Trophoblast cell (in vitro differentiated cells and primary cell): ENCODE results near the gene ICE2.

Source experiments
- DNase-seq, 2 donors: peaks; one replicate each; pipeline ENCODE4 v3.0.0-alpha.2; 2016
- H2AFZ ChIP-seq: 2 replicates; pipeline ENCODE4 v1.6.1; 2013; ENCODE audit warnings: low read length, moderate library complexity, mild to moderate bottlenecking; ENCODE audit not compliant: insufficient read depth, poor library complexity
- H2AK5ac ChIP-seq: 2 replicates; pipeline ENCODE4 v1.6.1; 2013; ENCODE audit warnings: mild to moderate bottlenecking, low read length
- H2BK120ac ChIP-seq: 2 replicates; pipeline ENCODE4 v1.6.1; 2013; ENCODE audit warnings: low read length, mild to moderate bottlenecking, moderate library complexity; ENCODE audit not compliant: insufficient read depth, poor library complexity
- H2BK12ac ChIP-seq: 2 replicates; pipeline ENCODE4 v1.6.1; 2013; ENCODE audit warnings: mild to moderate bottlenecking, low read length, moderate library complexity
- H2BK5ac ChIP-seq: 2 replicates; pipeline ENCODE4 v1.6.1; 2013; ENCODE audit warnings: low read length, low read depth, moderate library complexity, mild to moderate bottlenecking; ENCODE audit not compliant: poor library complexity
- H3K14ac ChIP-seq: 2 replicates; pipeline ENCODE4 v1.6.1; 2013; ENCODE audit warnings: mild to moderate bottlenecking, low read length
- H3K18ac ChIP-seq: 2 replicates; pipeline ENCODE4 v1.6.1; 2013; ENCODE audit warnings: mild to moderate bottlenecking, low read length
- H3K23ac ChIP-seq: 2 replicates; pipeline ENCODE4 v1.6.1; 2013; ENCODE audit warnings: low read length
- H3K27ac ChIP-seq: 2 replicates; pipeline ENCODE4 v1.5.1; 2013; ENCODE audit warnings: low read depth, mild to moderate bottlenecking, inconsistent platforms, low read length, moderate library complexity
- H3K27me3 ChIP-seq: 2 replicates; pipeline ENCODE4 v1.6.1; 2013; ENCODE audit warnings: inconsistent platforms, mild to moderate bottlenecking, low read length, moderate library complexity; ENCODE audit not compliant: insufficient read depth
- H3K36me3 ChIP-seq, 2 experiments: 1 replicate in 1 of 2; 2 replicates in 1 of 2; pipeline ENCODE4 v1.6.1; 2013; ENCODE audit warnings: low read length in 2 of 2, mild to moderate bottlenecking in 2 of 2, moderate library complexity in 1 of 2; ENCODE audit not compliant: insufficient read depth in 2 of 2, control insufficient read depth in 1 of 2
- H3K4ac ChIP-seq: 2 replicates; pipeline ENCODE4 v1.6.1; 2013; ENCODE audit warnings: low read depth, mild to moderate bottlenecking, low read length, moderate library complexity
- H3K4me1 ChIP-seq, 2 experiments: 1 replicate in 1 of 2; 2 replicates in 1 of 2; pipeline ENCODE4 v1.6.1; 2013; ENCODE audit warnings: low read length in 2 of 2, mild to moderate bottlenecking in 2 of 2, moderate library complexity in 1 of 2; ENCODE audit not compliant: insufficient read depth in 2 of 2, control insufficient read depth in 1 of 2
- H3K4me2 ChIP-seq: 2 replicates; pipeline ENCODE4 v1.6.1; 2013; ENCODE audit warnings: inconsistent platforms, mild to moderate bottlenecking, low read length, moderate library complexity
- H3K4me3 ChIP-seq: 2 replicates; pipeline ENCODE4 v1.5.1; 2013; ENCODE audit warnings: mild to moderate bottlenecking, low read depth, low read length, inconsistent platforms
- H3K79me1 ChIP-seq: one replicate; pipeline ENCODE4 v1.6.1; 2013; ENCODE audit warnings: low read length
- H3K79me2 ChIP-seq: 2 replicates; pipeline ENCODE4 v1.6.1; 2013; ENCODE audit warnings: low read length, mild to moderate bottlenecking; ENCODE audit not compliant: control insufficient read depth, insufficient read depth, poor library complexity
- H3K9ac ChIP-seq: 2 replicates; pipeline ENCODE4 v1.6.1; 2013; ENCODE audit warnings: mild to moderate bottlenecking, low read length
- H3K9me3 ChIP-seq: 2 replicates; pipeline ENCODE4 v1.6.1; 2013; ENCODE audit warnings: low read depth, mild to moderate bottlenecking, control low read depth, inconsistent platforms, low read length; ENCODE audit not compliant: insufficient read depth
- H4K12ac ChIP-seq: 2 replicates; pipeline ENCODE4 v1.6.1; 2013; ENCODE audit warnings: low read depth, mild to moderate bottlenecking, low read length, moderate library complexity
- H4K8ac ChIP-seq: 2 replicates; pipeline ENCODE4 v1.6.1; 2013; ENCODE audit warnings: low read depth, mild to moderate bottlenecking, low read length, moderate library complexity
- H4K91ac ChIP-seq: one replicate; pipeline ENCODE4 v1.6.1; 2013; ENCODE audit warnings: low read depth, mild to moderate bottlenecking, low read length, moderate library complexity
- WGBS: extraction: QIAGEN DNeasy Blood & Tissue Kit; methylation state at CpG from one replicate; pipeline ENCODE4 v1.1.7; 2013; ENCODE audit warnings: missing lambda C conversion rate; ENCODE audit not compliant: insufficient read length, insufficient coverage; ENCODE audit errors: extremely low coverage; 5-methylcytosine and 5-hydroxymethylcytosine counted together

ICE2 gene

DNA sequence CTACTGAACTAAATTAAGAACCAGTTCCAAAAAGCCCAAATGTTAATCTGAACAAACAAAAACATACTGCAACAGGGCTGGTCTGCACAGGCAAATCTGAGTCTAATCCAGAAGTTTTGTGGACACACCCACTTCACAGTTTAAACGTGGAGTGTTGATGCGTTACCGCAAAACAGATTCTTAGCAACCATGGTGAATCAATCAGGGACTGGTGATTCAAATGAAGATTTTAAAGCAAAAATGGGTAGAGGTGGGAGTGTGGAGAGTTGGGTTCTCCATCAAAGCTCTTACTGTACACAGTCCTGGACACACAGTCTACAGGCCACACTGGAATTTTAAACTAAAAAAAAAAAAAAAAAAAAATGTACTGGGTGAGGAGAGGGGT lies 86.3 kb downstream of the ICE2 start:
- peak overlapping the region; percentile 71 for H3K4me2 ChIP-seq
- no CpG with 5 or more reads among the region's 3 CpGs for WGBS

DNA sequence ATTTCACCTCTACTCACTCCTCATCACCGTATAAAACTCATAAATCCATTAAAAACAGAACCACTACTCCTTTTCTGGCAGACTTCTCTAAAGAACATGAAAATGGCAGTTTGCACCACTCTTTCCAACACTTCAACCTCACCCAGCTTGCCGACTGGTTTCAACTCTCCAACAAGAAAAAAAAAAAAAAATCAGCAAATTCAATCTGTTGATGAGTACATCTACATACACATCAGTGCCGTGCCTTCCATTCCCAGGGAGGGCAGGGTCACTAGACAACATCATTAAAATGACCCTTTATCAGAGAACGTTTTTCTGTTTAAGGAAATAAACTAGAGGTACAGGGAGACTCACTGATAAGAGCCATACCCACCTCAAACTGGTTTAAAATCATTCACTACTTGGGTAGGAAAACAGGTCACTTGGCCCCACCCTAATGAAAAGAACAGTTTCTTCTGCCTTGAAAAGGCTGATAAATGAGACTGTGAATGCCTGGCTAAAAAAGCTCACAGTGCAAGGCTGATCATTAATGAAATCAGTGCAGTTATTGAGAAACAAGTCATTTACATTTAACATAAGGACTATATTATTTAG lies 87.1 kb downstream of the ICE2 start:
- H3K79me2 ChIP-seq, result peaks cover 44% of the 10 kb centered on the region
- H3K4me3 ChIP-seq, result no peak overlapping the region
- H3K4me2 ChIP-seq, result peak overlapping the region; percentile 19
- H3K9ac ChIP-seq, result no peak overlapping the region
- H3K18ac ChIP-seq, result no peak overlapping the region
- H3K4me1 ChIP-seq, result peaks cover 22 to 41% of the 10 kb centered on the region in 2 experiments
- H3K9me3 ChIP-seq, result no peaks in the 10 kb centered on the region
- WGBS, result no CpG with 5 or more reads among the region's 4 CpGs
- H3K4ac ChIP-seq, result peak overlapping the region; percentile 40
- H3K23ac ChIP-seq, result no peak overlapping the region
- H4K12ac ChIP-seq, result no peak overlapping the region
- H3K27ac ChIP-seq, result peak overlapping the region; percentile 20
- peaks cover 7 to 36% of the 10 kb centered on the region in 2 experiments for H3K36me3 ChIP-seq
- H2AK5ac ChIP-seq, result no peak overlapping the region
- no peak for DNase-seq
- H2BK5ac ChIP-seq, result no peak overlapping the region
- H3K27me3 ChIP-seq, result no peaks in the 10 kb centered on the region
- H3K14ac ChIP-seq, result no peak overlapping the region
- H2BK12ac ChIP-seq, result no peak overlapping the region
- no peak overlapping the region for H2AFZ ChIP-seq
- peaks cover 20% of the 10 kb centered on the region for H3K79me1 ChIP-seq
- H4K8ac ChIP-seq, result no peak overlapping the region
- H4K91ac ChIP-seq, result no peak overlapping the region
- H2BK120ac ChIP-seq, result no peak overlapping the region

More for the DNA sequence above, 86.3 kb downstream of the ICE2 start:
- Histone ChIP-seq H2BK5ac (no peak overlapping the region), H2AFZ (no peak overlapping the region), H3K36me3 (peaks cover 9 to 36% of the 10 kb centered on the region in 2 experiments), H3K9ac (no peak overlapping the region), H3K4me3 (no peak overlapping the region), H3K14ac (no peak overlapping the region), H2AK5ac (no peak overlapping the region), H3K27ac (peak overlapping the region; percentile 51), H3K4ac (peak overlapping the region; percentile 78), H2BK12ac (no peak overlapping the region), H4K91ac (no peak overlapping the region), H3K4me1 (peaks cover 22 to 41% of the 10 kb centered on the region in 2 experiments), H3K27me3 (no peaks in the 10 kb centered on the region), H2BK120ac (no peak overlapping the region), H3K23ac (no peak overlapping the region), H3K18ac (no peak overlapping the region), H4K8ac (no peak overlapping the region), H3K79me1 (peaks cover 28% of the 10 kb centered on the region), H3K9me3 (no peaks in the 10 kb centered on the region), H3K79me2 (peaks cover 50% of the 10 kb centered on the region), H4K12ac (no peak overlapping the region)
- peak in 1 of 2 donors; percentile 64 for DNase-seq

DNA sequence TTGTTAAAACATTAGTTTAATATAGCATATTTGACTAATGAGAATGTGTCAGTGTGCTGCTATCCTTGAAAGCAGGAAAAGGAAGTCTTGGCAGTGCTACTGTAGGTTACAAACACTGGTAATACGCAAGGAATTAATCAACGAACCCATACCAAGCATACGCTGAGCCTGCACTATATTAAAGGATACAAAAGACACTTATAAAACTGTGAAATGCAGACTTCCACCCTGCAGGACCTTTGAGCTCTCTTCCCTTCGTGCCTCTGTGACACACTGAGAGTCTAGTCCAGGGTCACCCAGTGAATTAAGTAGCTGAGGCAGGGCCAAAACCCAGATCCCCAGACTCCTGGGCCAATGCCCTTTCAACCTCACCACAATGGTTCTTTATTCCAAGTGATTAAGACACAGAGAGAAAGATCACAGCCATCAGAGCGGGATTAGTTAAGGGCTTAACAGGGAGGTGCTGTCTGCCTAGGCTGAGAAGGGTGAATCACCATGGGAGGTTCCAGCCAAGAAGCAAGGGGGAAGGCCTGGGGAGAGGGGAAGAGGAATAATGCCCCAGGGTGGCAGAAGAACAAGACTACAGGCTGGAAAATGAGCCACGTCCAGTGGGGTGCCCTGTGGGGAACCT lies 88.0 kb downstream of the ICE2 start:
- H2BK120ac ChIP-seq, result no peak overlapping the region
- H3K4me1 ChIP-seq, result peaks cover 22 to 41% of the 10 kb centered on the region in 2 experiments
- no peak overlapping the region for H3K9ac ChIP-seq
- peaks cover 5 to 39% of the 10 kb centered on the region in 2 experiments for H3K36me3 ChIP-seq
- peaks cover 14% of the 10 kb centered on the region for H3K79me1 ChIP-seq
- no peak overlapping the region for H3K4me3 ChIP-seq
- DNase-seq, result peak in 1 of 2 donors; percentile 54
- no peak overlapping the region for H4K91ac ChIP-seq
- H3K4ac ChIP-seq, result peak overlapping the region; percentile 99
- H3K79me2 ChIP-seq, result peaks cover 43% of the 10 kb centered on the region
- H3K27ac ChIP-seq, result peak overlapping the region; percentile 2
- no peak overlapping the region for H4K8ac ChIP-seq
- H2AFZ ChIP-seq, result no peak overlapping the region
- no peak overlapping the region for H2BK12ac ChIP-seq
- H2AK5ac ChIP-seq, result no peak overlapping the region
- no peak overlapping the region for H3K23ac ChIP-seq
- H3K4me2 ChIP-seq, result peak overlapping the region; percentile 21
- H3K14ac ChIP-seq, result no peak overlapping the region
- no peak overlapping the region for H3K18ac ChIP-seq
- H4K12ac ChIP-seq, result no peak overlapping the region
- H2BK5ac ChIP-seq, result no peak overlapping the region
- no peaks in the 10 kb centered on the region for H3K9me3 ChIP-seq
- H3K27me3 ChIP-seq, result no peaks in the 10 kb centered on the region
- WGBS, result no CpG with 5 or more reads among the region's 6 CpGs

DNA sequence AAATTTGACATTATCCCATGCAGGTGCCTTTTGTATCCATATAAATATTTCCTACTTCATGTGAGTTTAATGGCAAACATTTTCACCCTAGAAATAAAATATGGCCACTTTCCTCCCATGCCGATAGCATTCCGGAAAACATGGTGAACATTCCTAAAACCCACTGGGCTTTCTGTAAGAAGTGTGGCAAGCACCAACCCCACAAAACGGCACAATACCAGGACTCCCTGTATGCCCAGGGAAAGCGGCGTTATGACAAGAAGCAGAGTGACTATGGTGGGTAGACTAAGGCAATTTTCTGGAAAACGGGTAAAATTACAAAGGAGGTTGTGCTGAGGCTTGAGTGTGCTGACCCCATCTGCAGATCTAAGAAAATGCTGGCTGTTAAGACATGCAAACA lies 88.7 kb downstream of the ICE2 start:
- Histone ChIP-seq H3K23ac (no peak overlapping the region), H3K27ac (no peak overlapping the region), H3K79me1 (peaks cover 9% of the 10 kb centered on the region), H3K4ac (peak overlapping the region; percentile 100), H3K14ac (peak overlapping the region; percentile 41), H2AFZ (no peak overlapping the region), H4K12ac (no peak overlapping the region), H4K8ac (no peak overlapping the region), H3K4me2 (no peak overlapping the region), H3K4me1 (peaks cover 22 to 37% of the 10 kb centered on the region in 2 experiments), H3K9ac (no peak overlapping the region), H3K9me3 (no peaks in the 10 kb centered on the region), H2BK12ac (no peak overlapping the region), H3K79me2 (peaks cover 38% of the 10 kb centered on the region), H2BK5ac (no peak overlapping the region), H2BK120ac (no peak overlapping the region), H4K91ac (no peak overlapping the region), H2AK5ac (no peak overlapping the region), H3K36me3 (peaks cover 5 to 33% of the 10 kb centered on the region in 2 experiments), H3K4me3 (no peak overlapping the region), H3K27me3 (no peaks in the 10 kb centered on the region), H3K18ac (peak overlapping the region; percentile 61)
- WGBS, result no CpG with 5 or more reads among the region's 6 CpGs
- DNase-seq, result no peak
